Measurements from ENCODE around the gene PPP1R1C.

The PPP1R1C gene

GRCh38 chr2:182048088-182048487 is 62.4 kb downstream of the PPP1R1C start:
- H3K4me3 ChIP-seq (ENCODE audit: low read depth, low read length), result no peak overlapping the region
- no peak for TF ChIP-seq CTCF (IDR thresholded peaks at IDR 0.05; ENCODE audit: insufficient read depth, low read length, missing control alignments)
- POLR2A ChIA-PET, result no interaction called here
- CTCF ChIA-PET, result interaction anchor here (1.6 kb wide), 1 partner anchor 30 kb away, joined by 5 read pairs; no protein-coding TSS in a partner anchor
- no peak for DNase-seq (ENCODE audit: low read depth, low spot score)

- no peak overlapping the region for H3K4me3 ChIP-seq (ENCODE audit: low read depth, low read length)
- ChIA-PET POLR2A (no interaction called here), CTCF (interaction anchor here (1.6 kb wide), 1 partner anchor 30 kb away, joined by 5 read pairs; no protein-coding TSS in a partner anchor)
- DNase-seq (ENCODE audit: low read depth, low spot score), result no peak
- no peak for TF ChIP-seq CTCF (IDR thresholded peaks at IDR 0.05; ENCODE audit: insufficient read depth, low read length, missing control alignments)
Observed at GRCh38 chr2:182048621-182049020, 63.0 kb downstream of the PPP1R1C start.

DNA sequence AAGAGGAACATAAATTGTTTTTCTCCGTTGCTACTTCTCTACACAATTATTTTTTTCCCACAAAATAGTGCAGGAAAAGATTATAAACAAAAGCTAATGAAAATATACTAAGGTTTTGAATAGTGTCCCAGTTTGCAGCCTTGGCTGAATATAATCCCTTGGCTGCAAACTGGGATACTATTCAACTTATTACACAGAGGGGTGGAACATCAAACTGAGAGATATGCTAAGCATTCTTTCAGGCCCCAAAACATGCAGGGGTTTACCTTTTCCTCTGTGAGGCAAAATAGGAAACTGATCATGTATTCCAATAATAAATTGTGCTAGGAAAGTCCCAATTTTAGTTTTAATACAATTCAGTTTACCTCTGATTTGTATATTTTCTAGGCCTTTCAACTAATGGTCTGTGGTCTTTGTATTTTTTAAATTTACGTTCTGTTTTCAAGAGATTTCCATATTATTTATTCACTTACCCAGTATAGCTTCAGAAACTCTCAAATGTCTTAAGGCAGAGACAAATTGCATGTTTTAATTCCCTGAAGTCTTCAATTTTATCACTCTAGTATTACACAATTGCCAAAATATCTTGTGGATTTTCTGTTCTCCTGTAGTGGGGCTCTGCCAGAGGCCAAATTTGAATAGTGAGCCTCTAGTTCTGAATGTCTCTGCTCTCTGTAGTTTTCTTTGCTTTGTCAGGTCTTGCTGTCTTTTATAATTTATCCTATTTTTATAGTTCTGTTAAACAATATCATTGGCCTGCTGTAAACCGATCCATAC is 63.9 kb downstream of the PPP1R1C start:
- ChIA-PET CTCF (interaction anchor here (0.6 to 1.6 kb wide), 2 partner anchors 29 to 172 kb away, joined by 3 to 5 read pairs; no protein-coding TSS in a partner anchor), POLR2A (interaction anchor here (0.7 kb wide), 1 partner anchor 87 kb away, joined by 3 read pairs; no protein-coding TSS in a partner anchor)
- DNase-seq (ENCODE audit: low read depth, low spot score), result no peak
- no peak overlapping the region for H3K4me3 ChIP-seq (ENCODE audit: low read depth, low read length)
- no peak for TF ChIP-seq CTCF (IDR thresholded peaks at IDR 0.05; ENCODE audit: insufficient read depth, low read length, missing control alignments)

DNA sequence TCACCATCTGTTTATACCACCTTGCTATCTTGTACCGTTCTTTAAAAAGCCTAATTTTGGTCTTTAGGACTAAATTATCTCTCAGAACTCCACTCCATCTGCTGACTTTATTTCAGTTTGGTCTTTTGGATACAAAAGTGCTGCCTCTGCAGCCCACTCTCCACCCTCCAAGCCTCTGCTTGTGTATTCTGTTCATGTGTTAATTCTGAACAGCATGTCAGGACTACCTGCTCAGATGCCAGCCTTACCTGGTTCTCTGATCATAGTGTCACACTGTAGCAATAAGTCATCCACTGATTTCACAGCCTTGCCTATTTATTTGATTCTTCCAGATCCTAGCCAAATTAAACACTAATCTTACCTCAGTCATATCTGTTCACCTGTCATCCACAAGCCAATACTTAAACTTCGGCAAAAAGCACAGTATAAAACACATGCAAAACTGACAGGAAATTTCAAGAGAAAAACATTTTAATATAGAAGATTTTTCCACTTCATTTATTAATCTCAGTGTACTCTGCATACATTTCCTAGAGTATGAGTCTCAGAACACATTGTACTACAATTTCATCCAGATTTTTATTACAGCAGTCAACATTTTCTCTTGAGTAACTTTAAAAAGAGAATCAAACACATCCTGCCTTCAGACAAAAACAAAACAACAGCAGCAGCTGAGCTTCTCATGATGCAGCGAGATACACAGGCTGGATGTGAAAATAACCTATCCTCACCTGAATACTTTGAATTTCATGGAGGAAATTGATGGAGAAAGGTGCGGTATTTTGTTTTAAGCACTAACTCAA is 64.9 kb downstream of the PPP1R1C start:
- CTCF ChIA-PET, result no interaction called here
- H3K4me3 ChIP-seq (ENCODE audit: low read depth, low read length), result no peak overlapping the region
- POLR2A ChIA-PET, result no interaction called here
- DNase-seq (ENCODE audit: low read depth, low spot score), result no peak
- no peak for TF ChIP-seq CTCF (IDR thresholded peaks at IDR 0.05; ENCODE audit: insufficient read depth, low read length, missing control alignments)

DNA sequence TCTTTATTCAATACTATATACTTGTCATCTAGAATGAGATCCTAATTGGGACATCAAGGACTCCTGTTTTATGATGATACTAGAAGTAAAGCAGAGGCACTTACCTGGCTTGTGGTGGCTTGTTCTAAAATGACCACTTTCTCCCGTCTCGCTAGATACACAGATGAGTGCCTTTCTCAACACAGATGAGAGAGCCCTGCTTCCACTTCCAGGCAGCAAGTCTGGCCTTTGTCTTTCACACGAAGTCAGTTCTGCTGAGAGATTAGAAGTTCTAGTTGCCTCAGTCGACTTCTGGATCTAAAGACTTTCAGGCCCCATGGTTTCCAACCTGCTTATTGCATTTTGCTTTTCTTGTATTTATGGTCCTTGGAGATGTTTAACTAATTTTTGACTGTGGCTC is 70.3 kb downstream of the PPP1R1C start:
- no peak for TF ChIP-seq CTCF (IDR thresholded peaks at IDR 0.05; ENCODE audit: insufficient read depth, low read length, missing control alignments)
- no peak for DNase-seq (ENCODE audit: low read depth, low spot score)
- ChIA-PET POLR2A (no interaction called here), CTCF (no interaction called here)
- no peak overlapping the region for H3K4me3 ChIP-seq (ENCODE audit: low read depth, low read length)

GRCh38 chr2:182057002-182057401 is 71.3 kb downstream of the PPP1R1C start:
- no peak overlapping the region for H3K4me3 ChIP-seq (ENCODE audit: low read depth, low read length)
- POLR2A ChIA-PET, result no interaction called here
- CTCF ChIA-PET, result interaction anchor here (1.2 kb wide), 1 partner anchor 8 kb away, joined by 3 read pairs; no protein-coding TSS in a partner anchor
- TF ChIP-seq CTCF (IDR thresholded peaks at IDR 0.05; ENCODE audit: insufficient read depth, low read length, missing control alignments), result no peak
- no peak for DNase-seq (ENCODE audit: low read depth, low spot score)

All from AG04449 (cell line).